ENCODE results near the gene PGBD2. TPM values are rescaled to one million over a fixed set of nuclear protein-coding genes. Genes with fewer than 3 reads are reported as not detected.

Gene PGBD2
- total RNA-seq, 4 donors from 2014 or later, result 4.1 to 9.5 (median 6.7) TPM

DNA sequence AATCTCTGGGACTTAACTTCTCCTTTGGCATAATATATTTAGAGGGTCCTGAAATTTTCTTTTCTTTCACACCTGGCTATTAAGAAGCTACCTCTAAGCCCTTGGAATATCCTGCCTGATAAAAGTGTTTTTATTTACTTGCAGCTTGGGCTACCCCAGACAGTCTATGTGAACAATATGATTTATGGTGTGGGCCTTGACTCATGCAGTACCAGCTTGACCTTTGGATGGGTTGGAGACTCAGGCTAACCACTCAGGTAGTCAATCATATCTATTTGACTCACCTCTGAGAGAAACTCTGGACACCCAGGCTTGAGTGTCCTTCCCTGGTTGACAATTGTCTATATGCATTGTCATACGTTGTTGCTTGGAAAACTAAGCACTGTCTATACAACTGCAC lies 13.4 kb upstream of the PGBD2 start:
- Histone ChIP-seq H3K4me1 (peaks cover 0 to 13% (median 0%) of the 10 kb centered on the region in 3 donors), H3K27me3 (peaks cover 0 to 16% (median 0%) of the 10 kb centered on the region in 4 donors), H3K4me3 (no peak overlapping the region), H3K36me3 (no peaks in the 10 kb centered on the region), H3K27ac (no peak overlapping the region), H3K9me3 (no peaks in the 10 kb centered on the region)
- TF ChIP-seq POLR2A (IDR thresholded peaks at IDR 0.05), result no peak
- TF ChIP-seq, protein P1, sequence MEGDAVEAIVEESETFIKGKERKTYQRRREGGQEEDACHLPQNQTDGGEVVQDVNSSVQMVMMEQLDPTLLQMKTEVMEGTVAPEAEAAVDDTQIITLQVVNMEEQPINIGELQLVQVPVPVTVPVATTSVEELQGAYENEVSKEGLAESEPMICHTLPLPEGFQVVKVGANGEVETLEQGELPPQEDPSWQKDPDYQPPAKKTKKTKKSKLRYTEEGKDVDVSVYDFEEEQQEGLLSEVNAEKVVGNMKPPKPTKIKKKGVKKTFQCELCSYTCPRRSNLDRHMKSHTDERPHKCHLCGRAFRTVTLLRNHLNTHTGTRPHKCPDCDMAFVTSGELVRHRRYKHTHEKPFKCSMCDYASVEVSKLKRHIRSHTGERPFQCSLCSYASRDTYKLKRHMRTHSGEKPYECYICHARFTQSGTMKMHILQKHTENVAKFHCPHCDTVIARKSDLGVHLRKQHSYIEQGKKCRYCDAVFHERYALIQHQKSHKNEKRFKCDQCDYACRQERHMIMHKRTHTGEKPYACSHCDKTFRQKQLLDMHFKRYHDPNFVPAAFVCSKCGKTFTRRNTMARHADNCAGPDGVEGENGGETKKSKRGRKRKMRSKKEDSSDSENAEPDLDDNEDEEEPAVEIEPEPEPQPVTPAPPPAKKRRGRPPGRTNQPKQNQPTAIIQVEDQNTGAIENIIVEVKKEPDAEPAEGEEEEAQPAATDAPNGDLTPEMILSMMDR (IDR thresholded peaks at IDR 0.05), result no peak
- intact Hi-C loops (cut with DNase I), result no loop called here
- no peak for DNase-seq
- WGBS, 2 donors, result 71 to 85% methylated on average over 1 of the region's 1 CpG

DNA sequence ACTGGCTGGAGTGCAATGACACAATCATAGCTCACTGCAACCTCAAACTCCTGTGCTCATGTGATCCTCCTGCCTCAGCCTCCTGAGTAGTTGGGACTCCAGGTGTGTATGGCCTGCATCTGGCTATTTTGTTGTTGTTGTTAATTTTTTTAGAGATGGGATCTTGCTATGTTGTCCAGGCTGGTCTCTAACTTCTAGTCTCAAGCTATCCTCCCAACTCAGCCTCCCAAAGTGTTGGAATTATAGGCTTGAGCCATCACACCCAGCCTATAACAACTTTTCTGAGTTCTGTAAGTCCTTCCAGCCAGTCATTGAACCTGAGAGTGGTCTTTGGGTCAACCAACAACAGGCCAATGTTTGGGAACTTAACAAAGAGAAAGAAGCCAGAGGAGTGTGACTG lies 11.2 kb upstream of the PGBD2 start:
- TF ChIP-seq, protein P1 (IDR thresholded peaks at IDR 0.05), result no peak
- TF ChIP-seq POLR2A (IDR thresholded peaks at IDR 0.05), result no peak
- H3K27ac ChIP-seq, result no peak overlapping the region
- peaks cover 0 to 24% (median 0%) of the 10 kb centered on the region in 4 donors for H3K27me3 ChIP-seq
- intact Hi-C loops (cut with DNase I), result no loop called here
- no peaks in the 10 kb centered on the region for H3K9me3 ChIP-seq
- peaks cover 0 to 17% (median 0%) of the 10 kb centered on the region in 3 donors for H3K4me1 ChIP-seq
- H3K36me3 ChIP-seq, result no peaks in the 10 kb centered on the region
- no peak overlapping the region for H3K4me3 ChIP-seq
- DNase-seq, result no peak

DNA sequence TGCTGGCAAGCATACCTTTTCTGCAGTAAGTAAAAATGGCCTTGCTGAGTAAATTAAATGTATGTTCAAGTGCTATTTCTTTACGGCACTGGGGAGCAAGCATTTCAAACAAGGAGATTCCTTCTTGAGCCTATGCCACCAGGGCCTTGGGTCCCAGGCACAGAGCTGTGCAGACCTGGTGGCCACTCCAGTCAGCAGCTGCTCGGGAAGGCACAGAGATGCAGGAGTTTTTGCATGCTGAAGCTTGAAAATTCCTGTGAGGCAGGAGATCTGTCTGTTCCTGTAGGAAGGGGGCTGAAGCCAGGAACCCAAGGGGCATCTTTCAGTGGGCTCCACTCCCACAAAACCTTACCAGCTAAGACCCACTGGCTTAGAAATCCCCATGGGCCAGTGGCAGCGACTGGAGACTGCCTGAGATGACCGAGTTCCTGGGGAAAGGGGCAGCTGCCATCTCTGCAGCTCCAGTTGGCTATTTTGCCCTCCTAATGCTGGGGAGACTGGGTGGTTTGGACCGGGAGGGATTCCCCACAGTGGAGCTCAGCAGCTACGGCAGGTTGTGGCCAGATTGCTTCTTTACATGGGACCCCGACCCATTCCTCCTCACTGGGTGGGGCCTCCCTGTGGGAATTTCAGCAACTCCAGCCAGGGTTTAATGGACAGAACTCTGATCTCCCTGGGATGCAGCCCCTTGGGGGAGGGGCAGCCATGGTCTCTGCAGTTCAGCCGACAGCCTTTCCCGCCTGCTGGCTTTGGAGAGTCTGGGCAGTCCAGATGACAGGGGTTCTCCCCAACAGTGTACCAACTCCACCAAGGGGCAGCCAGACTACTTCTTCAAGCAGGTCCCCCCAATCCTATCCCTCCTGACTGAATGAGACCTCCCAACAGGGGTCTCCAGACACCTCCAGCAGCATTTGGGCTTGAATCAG lies 8.4 kb upstream of the PGBD2 start:
- H3K27ac ChIP-seq, result peak overlapping the region in 2 of 4 donors; percentile 11 to 20
- H3K36me3 ChIP-seq, result no peaks in the 10 kb centered on the region
- H3K9me3 ChIP-seq, result no peaks in the 10 kb centered on the region
- DNase-seq, result no peak
- peaks cover 0 to 17% (median 0%) of the 10 kb centered on the region in 3 donors for H3K4me1 ChIP-seq
- peak overlapping the region in 3 of 4 donors; percentile 5 to 43 (median 8) for H3K4me3 ChIP-seq
- WGBS, 2 donors, result 10 to 49% methylated on average over 2 to 5 of the region's 9 CpGs
- TF ChIP-seq POLR2A (IDR thresholded peaks at IDR 0.05), result no peak
- TF ChIP-seq, protein P1 (IDR thresholded peaks at IDR 0.05), result no peak
- intact Hi-C loops (cut with DNase I), result no loop called here
- H3K27me3 ChIP-seq, result peaks cover 0 to 30% (median 0%) of the 10 kb centered on the region in 4 donors

DNA sequence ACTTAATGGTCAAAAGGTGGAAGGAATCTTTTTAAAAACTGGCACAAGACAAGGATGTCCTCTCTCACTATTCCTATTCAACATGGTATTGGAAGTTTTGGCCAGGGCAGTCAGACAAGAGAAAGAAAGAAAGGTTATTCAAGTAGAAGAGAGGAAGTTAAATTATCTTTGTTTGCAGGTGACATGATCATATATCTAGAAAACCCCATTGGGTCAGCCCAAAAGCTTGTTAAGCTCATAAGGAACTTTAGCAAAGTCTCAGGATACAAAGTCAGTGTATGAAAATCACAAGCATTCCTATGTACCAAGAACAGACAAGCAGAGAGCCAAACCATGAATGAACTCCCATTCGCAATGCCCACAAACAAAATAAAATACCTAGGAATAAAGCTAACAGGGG lies 5.4 kb upstream of the PGBD2 start:
- Histone ChIP-seq H3K9me3 (no peaks in the 10 kb centered on the region), H3K27me3 (peaks cover 0 to 26% (median 0%) of the 10 kb centered on the region in 4 donors), H3K4me3 (no peak overlapping the region), H3K4me1 (peaks cover 0 to 20% (median 0%) of the 10 kb centered on the region in 3 donors), H3K36me3 (no peaks in the 10 kb centered on the region), H3K27ac (no peak overlapping the region)
- intact Hi-C loops (cut with DNase I), result no loop called here
- TF ChIP-seq, protein P1 (IDR thresholded peaks at IDR 0.05), result no peak
- TF ChIP-seq POLR2A (IDR thresholded peaks at IDR 0.05), result no peak
- no peak for DNase-seq
- WGBS, 2 donors, result 91 to 100% methylated on average over 1 of the region's 1 CpG

DNA sequence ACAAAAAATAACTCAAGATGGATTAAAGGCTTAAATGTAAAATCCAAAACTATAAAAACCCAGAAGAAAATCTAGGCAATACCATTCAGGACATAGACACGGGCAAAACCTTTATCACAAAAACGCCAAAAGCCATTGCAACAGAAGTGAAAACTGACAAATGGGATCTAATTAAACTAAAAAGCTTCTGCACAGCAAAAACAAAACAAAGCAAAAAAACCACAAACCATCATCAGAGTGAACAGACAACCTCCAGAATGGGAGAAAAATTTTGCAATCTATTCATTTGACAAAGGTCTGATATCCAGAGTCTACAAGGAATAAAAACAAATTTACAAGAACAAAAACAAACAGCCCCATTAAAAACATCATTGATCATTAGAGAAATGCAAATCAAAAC lies 4.5 kb upstream of the PGBD2 start:
- H3K4me1 ChIP-seq, result peaks cover 0 to 17% (median 0%) of the 10 kb centered on the region in 3 donors
- H3K9me3 ChIP-seq, result no peaks in the 10 kb centered on the region
- 89 to 94% methylated on average over 2 of the region's 2 CpGs for WGBS, 2 donors
- intact Hi-C loops (cut with DNase I), result no loop called here
- H3K4me3 ChIP-seq, result no peak overlapping the region
- H3K36me3 ChIP-seq, result no peaks in the 10 kb centered on the region
- DNase-seq, result no peak
- no peak overlapping the region for H3K27ac ChIP-seq
- peaks cover 0 to 21% (median 0%) of the 10 kb centered on the region in 4 donors for H3K27me3 ChIP-seq
- no peak for TF ChIP-seq POLR2A (IDR thresholded peaks at IDR 0.05)
- TF ChIP-seq, protein P1 (IDR thresholded peaks at IDR 0.05), result no peak

Data from esophagus squamous epithelium (tissue), 5 donors.